Bone marrow (tissue), 2 donors: ENCODE measurements around the gene ENDOU.

Experiments
- DNase-seq, 2 donors: peaks; one replicate each; lab custom pipeline; 2025; lab: John Stamatoyannopoulos, UW

The ENDOU gene

DNA sequence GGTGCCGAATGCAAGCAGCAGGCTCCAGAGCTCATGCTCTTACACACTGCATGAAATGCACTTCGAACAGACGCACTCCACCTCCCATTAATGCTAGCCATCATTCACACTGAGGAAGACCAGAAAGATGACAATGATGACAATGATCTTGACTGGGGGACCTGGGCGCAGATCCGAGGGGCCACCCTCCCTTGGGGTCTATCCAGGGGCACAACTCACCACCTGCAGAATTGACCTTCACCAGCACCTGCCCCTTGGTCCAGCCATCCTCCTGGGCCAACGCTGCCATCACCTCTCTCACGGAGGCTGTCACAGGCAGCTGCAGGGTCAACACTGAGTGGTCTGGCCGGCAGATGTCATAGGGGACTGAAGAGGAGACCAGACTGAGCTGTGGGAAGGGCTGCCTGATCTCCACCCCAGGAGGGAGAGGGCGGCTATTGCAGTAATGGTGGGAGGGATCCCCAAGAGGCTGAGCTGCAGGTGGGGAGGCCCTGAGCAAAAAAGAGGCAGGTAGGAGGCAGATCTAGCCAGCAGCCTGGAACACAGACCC, 18.1 kb upstream of the ENDOU start:
- no peak for DNase-seq

DNA sequence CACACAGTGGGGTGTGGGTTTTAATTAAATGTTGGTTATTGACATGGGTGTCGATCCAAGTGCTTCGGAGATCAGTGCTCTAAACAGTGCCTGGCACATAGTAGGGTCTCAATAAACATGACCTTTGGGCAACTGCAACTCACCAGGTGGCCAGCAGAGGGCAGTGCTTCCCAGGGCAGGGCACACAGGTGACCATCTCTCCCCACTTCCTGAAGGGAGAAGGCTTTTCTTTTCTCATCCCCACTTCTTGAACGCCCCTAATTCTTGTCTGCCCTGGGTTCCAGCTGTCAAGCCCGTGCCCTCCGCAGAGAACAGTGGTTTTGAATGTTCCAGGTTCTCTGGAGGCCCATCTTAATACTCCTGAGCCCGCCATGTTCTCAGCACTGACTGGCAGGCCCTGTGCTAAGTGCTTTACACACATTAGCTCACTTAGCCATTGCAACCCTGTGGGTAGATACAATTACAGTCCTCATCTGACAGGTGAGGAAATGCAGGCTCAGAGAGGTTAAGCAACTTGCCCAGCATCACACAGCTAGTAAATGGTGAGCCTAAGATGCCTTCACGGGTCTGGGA, 17.0 kb upstream of the ENDOU start:
- peak in 1 of 2 donors; percentile 15 for DNase-seq

DNA sequence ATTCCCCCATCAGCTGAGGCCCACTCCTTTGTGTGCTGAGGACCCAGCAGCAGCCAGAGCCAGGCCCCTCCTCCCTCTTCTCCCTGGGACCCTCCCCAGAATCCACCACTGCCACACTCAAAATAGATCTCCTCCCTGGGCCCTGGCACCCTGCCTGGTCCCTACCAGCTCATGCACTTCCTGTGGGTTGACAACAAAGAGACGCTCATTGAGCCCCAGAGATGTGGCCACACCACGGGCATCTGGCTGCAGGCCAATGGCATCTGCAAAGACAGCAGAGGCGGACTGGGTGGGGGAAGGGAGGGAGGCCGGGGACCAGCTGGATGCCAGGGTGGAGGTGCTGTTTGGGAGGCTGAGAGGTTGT, 16.0 kb upstream of the ENDOU start:
- peak; percentile 63 to 91 for DNase-seq

DNA sequence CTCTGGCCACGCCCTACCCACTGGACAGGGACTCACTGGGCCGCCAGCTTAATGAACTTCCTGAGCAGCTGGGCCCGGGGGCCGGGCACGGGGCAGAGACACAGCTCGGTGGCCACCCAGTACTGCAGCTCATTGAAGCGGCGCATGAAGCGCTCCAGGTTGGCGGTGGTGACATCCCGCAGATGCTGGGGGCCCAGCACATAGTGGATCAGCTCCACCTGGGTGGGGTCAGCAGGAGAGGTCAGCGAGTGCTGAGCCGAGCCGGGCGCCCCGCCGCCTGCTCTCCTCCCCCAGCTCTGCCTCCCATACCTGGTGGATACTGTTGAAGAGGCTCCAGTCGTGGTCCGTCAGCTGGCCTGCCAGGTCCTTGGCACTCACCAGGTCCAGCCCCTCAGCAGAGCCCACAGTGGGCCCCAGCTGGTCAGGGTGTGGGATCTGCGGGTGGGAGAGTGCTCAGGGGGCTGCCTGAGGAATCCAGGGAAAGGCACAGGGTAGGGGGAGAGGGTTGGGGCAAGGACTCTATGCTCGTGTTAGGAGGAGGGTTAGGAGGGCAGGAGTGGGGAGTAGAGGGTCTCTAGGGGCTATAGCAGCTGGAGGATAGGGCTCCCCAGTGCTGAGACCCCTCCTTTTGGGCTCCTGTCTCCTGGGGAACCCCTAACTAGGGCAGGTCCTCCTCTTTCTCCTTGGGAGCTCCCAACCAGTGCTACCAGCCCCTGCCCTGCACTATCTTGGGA, 15.5 kb upstream of the ENDOU start:
- no peak for DNase-seq

DNA sequence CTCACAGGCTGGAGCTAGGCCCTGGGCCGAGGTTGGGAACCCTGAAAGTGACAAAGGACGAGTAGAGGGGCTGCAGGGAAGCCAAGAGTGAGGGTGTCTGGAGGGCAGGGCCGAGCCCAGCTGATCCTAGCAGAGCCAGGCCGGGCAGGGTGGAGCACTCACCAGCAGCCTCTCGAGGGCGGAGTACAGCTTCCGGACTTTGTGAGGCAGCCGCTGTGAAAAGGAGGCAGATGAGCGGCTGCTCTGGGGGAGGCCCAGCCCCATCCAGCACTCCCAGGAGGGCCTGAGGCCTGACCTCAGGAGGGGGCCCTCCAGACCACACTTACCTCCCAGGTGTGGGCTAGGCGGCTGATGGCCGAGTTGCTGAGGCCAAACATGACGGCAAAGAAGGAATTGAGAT, 14.7 kb upstream of the ENDOU start:
- no peak for DNase-seq

DNA sequence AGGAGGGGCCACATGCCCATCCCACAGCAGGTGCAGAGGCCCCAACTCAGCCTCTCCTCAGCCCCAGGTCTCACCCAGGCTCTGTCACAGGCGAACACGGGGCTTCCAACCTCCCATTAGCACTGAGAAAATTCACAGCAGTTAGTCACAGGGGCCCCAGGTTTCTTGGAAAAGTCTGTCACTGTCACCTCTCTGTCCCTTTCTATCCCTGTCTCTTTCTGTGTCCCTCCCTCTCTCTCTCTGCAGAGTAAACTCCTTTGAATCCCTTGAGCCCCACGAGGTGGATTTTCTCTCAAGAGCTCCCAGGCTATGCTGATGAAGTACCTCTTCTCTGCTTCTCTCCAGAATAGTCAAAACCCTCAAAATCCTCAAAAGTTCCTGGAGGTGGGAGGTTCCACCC, 14.0 kb upstream of the ENDOU start:
- no peak for DNase-seq

DNA sequence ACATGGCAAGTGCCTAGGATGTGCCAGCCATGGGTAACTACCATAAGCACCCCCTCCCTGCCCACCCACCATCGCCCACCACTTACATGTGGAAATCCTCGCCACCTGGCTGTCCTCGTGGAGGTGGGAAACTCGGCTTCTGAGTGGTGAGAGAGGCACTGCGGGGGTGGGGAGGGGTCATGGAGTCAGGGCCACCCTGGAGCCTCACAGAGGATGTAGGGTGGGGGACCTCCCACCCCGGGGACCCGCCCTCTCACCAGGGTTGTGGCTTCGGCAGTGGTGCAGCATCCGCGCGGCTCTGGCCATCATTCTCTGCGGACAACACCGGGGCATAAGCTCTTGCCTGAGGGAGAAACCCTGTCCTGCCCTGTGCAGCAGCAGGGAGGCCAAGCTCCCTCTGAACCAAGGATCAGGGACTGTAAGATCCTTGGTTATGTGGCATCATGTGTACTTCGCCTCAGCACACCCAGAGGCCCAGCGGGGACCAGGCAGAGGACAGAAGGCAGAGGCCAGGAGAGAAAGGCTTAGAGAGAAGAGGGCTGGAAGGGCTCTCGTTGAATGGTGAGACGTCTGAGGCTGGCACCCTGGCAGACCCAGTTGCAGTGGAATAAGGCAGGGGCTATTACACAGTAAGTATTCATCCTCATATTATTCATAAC, 12.8 kb upstream of the ENDOU start:
- DNase-seq: no peak

DNA sequence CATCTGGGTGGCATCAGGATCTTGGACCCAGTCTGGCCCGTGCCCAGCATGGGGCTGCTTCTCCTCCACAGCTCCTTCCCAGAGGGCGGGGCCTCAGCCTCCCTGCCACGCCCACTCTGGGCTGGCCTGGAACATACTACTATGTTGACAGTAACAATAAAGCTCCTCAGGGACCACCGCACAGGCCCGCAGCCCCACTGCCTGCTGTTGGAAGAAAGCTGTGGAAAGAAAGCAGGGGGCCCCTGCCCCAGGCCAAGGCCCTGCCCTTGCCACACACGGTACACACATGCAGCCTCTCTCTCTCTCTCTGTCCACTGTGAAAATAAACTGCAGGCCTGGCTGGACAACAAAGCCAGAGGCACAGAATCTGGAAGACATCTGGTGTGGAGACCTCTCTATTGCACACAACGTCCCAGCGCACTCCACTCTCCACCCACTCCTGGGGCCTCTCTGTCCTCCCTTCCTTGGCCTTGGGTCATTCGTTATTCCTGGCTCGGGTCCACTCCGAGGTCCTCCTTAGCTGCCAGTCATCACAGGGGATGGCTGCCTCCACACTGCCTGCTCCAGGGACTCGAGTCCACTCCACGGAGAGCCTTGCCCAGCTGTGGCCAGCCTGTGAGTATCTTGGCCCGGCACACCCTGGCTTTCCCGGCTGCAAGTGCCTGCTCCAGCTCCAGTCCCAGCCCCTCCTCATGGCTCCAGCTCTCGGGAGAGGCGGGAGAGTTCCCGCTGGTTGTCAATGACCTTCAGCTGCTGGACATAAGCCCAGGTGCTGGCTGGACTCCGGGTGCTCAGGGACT, 11.8 kb upstream of the ENDOU start:
- DNase-seq: no peak

DNA sequence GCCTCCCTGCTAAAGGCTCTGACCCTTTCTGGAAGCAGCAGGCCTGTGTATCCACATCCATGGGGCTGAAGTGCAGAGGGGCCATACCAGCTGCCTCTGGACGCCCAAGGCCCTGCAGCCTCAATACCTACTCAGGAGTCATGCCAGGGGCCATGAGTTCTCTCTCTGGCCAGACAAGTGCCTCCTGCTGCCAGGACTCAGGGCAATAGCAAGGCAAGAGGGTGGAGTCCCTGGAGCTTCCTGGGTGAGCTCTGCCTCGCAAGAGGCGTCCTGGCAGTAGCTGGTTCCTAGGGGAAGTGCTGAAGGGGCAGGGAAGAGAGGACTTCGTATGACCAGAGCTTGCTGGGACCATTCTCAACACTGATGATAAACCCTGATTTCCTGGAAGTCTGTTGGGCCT, 10.9 kb upstream of the ENDOU start:
- no peak for DNase-seq

DNA sequence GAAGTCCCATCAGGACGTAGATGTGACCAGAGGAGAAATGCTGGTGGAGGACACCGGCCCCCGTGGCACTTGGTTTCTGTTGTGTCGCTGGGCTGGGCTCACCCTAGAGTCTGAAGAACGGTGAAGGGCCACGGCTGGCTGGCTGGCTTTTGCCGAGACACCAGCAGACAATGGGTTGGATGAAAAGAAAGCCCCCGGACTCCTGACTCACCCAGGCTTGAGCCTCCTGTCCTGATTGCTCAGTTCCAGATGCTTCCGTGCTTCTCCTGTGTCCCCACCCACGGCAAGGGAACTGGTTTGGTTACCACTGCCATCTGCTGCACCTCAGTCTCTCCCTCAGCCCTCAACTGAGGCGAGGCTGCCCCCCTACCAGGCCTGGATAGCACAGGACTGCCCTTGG, 10.4 kb upstream of the ENDOU start:
- no peak for DNase-seq

DNA sequence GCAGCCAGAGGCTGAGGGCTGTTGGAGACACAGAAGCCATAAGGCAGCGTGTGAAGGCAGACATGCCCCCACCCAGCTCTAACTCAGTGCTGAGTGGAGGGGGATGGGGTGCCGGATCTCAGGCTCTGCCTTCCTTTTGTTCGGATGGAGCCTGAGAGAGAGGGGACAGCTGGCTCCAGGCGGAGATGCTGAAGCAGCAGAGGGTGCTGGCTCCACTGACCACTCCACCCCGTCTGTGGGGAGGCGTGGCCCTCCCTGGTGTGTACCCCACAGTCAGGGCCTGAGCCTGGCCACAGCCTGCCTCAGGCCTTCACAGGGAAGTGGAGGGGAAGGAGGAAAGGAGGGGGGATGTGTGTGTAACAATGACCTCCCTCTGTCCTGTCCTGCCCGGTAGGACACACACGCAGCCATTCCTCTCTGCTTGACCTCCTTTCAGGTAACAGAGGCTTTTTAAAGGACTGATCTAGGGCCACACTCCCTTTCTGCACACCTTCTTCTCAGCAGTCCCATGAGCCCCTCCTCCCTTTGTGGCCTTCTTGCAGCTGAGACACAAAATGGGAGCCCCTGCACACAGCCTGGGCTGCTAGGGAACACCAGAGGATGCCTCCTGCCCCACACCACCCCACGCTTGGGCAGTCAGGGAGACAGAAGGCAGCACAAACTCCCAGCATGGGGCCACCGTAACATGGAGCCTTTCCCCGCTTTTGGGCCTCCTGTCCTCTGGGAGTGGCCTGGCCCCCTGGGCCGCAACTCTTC, 9.6 kb upstream of the ENDOU start:
- DNase-seq: no peak

DNA sequence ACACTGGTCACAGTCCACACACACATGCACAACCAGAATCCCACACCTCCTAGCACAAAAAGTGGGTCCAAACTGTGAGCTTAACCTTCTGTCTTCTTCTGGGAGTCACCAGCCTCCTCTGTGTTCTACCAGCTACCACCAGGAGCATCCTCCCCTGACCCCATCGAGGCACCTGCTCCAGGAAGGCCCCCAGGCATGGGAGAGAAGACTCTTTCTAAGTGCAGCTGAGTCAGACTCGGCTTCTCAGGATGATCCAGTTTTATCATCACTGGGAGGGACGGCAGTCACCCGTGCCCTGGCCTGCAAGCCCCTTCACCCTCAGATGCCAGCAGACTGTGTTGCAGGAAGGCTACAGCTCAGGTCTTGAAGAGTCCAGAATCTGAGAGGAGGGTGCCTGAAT, 7.9 kb upstream of the ENDOU start:
- no peak for DNase-seq

DNA sequence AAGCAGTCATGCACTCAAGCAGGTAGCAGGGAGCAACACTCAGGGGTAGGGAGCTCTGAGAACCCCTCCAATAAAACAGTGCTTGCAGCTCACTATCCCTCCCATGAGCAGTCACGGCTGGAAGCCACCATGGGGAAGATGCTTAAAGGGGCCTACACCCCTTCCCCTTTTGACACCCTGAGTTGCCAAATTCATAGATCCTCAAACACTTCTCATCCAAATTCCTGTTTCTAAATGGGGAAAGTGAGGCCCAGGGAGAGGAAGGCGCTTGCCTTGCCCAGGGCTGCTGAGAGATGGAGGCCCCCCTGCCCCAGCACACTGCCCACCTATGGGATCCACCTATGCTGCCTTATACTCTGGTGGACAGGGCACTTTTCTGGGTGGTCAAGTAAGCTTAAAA, 7.2 kb upstream of the ENDOU start:
- DNase-seq: no peak

DNA sequence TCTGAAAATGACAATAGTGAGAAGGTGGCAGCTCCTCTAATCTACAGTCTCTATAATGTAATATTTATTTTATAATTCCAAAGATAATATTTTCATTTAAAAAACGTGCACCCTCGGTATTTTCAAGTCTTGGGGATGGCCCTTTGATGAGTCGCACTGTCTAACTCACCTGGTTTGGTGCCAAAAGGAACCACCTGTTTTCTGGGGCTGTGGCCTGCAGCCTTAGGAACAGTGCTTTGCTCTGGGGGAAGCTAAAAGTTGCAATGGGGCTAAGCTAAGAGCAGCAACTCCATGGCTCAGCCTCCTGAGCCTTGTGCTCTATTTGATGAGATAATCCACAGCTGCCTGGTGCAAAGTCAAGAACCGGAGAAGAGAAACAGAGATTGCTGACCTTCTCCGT, 6.4 kb upstream of the ENDOU start:
- no peak for DNase-seq

DNA sequence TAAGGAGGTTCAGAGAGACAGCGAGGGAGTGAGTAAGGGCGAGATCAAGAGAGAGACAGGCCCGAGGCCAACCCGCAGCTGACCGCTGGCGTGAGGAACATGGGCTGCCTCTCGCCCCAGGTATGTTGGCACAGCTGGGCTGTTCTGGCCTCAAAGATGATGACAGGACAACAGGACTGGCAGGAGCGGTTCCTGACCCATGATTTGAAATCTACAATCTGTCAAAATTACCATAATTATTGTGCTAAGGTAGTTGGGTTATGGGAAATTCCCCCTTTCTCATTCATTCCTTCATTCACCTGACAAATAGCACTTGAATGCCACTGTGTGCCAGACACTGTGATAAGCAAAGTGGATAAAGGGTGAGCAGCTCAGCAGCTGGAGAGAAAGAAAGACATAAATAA, 5.1 kb upstream of the ENDOU start:
- no peak for DNase-seq

DNA sequence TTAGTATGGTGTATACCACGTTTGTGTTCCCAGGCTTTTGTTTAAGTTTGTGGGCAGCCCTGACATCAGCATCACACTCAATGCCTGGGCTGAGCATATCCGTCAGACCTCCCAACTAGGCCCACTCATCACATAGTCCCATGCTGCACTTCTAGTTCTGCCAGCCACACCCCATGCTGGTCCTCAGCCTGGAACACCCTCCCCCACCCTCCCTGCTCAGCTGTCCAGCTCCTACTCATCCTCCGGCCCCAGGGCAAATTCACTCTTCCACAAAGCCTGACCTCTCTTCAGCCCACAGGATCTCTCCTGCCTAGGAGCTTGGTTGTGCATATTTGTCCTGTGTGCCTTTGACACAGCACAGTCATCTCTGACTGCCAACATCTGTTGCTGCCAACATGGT, 3.9 kb upstream of the ENDOU start:
- DNase-seq: no peak

DNA sequence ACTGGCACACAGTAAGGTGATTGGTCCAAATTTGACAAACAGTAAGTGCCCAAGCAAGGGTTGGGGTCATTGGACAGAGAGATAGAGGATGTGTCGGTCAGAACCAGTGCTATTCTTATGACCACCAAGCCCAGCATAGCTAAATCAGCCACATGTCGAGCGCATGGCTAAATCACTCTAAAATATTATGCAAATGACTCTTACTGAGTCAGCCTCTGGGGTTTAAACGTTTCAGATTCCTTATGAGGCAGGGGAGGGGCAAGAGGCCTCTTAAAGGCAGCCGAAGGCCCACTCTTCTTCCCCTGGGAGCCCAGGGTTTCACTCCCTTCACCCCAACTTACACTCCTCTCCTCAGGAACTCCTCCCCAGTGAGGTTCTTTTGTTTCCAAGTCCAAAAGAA, 603 bp upstream of the ENDOU start:
- DNase-seq: no peak

DNA sequence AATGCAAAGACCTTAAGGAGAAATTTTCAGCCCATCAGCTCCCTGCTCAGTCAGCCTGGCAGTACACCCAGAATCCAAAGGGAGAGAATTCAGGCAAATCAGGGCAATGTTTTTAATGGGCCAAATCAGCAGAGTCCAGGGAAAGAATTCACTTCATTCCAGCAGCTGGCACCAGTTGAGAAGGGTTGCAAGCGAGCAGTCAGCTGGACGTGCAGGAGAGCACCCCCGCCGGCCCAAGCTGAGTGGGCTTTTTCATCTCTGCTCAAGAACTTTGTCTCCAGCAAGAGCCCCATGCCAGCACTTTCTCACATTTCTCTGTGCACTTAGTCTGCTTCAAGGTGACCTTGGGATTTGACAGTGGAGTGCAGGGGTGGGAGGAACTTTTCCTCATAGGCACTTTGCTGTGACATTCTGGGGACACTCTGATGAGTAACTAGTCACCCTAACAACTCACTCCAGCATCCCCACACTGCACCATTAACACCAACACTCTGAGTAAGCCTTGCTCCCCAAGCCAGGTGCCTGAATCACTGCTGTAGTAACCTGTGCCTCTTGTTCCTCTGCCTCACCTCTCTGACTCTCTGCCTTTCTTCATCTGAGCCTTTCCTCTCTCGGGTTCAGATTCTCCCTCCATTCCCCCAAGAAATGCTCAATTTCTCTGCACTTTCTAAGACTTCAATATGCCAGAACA, 2.2 kb downstream of the ENDOU start:
- DNase-seq: no peak

DNA sequence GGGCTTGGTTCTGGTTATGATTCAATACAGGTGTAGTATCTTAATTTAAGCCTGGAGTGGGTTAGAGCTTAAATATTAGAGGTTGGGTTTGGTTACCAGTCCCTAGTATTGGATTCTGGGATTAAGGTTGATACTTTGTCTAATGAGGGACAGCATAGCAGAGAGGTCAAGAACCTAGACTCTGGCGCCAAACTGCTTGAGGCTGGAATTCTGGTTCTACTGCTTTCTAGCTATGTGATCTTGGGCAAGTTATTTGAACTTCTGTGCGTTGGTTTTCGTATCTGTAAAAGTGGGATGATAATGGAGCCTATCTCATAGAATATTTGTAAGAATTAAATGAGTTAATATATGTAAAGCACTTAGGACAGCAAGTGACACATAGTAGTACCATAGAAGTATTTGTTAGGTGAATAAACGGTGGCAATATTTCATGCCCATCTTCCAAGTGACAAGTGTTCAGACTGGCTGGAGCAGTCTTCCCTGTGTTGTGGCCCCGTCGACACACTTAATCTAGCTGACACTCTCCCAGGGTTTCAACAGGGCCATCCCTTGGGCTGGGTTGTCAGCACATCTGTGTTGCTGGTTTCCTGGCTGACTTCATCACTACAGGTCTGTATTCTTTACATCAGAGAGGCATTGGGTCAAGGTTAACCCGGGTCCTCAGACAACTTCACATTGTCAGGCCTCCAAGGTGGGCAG, 3.0 kb downstream of the ENDOU start:
- no peak for DNase-seq

DNA sequence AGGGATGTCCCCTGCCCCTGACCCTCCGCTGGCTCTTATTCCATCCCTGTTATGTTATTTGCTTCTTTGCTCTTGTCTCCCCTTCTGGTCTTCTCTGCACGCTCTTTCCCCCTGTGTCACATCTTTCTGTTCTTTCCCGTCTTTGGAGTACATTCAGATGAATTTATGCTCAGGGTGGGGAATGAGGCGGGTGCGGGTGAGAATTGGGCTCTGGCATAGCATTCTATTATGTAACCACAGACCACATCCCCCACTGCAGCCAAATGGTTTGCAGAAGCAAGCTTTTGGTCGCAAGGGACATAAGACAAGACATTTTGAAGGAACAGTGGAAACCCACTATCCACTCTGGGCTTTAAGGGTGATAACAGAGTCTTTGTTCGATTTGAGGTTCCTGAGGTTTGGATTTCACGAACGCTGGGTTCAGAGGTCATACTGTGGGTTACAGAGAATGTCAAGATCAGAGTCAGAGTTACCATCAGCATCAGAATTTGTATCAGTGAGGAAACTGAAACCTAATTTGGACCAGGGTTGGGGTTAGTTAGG, 3.8 kb downstream of the ENDOU start:
- DNase-seq: no peak
